Fibroblast of the aortic adventitia (primary cell): Measurements from ENCODE around the gene TBC1D32. TPM values are rescaled to one million over a fixed set of nuclear protein-coding genes. Genes with fewer than 3 reads are reported as not detected.

ENCODE experiments used
- DNase-seq: peaks from one replicate; pipeline ENCODE4 v3.0.0-alpha.2; 2010; ENCODE audit warnings: low read depth
- H3K4me3 ChIP-seq: 2 replicates; pipeline ENCODE4 v1.5.1; 2011; ENCODE audit warnings: low read depth, mild to moderate bottlenecking, control low read depth, low read length, moderate library complexity
- CTCF ChIP-seq: IDR thresholded peaks from 2 replicates; pipeline ENCODE4 v1.5.1; 2011; ENCODE audit warnings: mild to moderate bottlenecking, low read length, control low read depth, inconsistent platforms; ENCODE audit not compliant: insufficient read depth
- small RNA-seq: library from RNA; depleted of rRNA; stranded (forward); fragments of <200 nt; gene quantifications from one replicate; pipeline ENCODE3, GENCODE V24; 2012
- total RNA-seq: library from RNA; depleted of rRNA; stranded (reverse); fragments of >200 nt; gene quantifications from 2 replicates; pipeline ENCODE4 v1.2.3, GENCODE V29; 2012; ENCODE audit warnings: low replicate concordance

TBC1D32 gene
- total RNA-seq, 1 donor: 21.2 TPM

GRCh38 chr6:121032268-121033006 is 301.8 kb downstream of the TBC1D32 start:
- no peak overlapping the region for H3K4me3 ChIP-seq
- DNase-seq: no peak
- TF ChIP-seq CTCF: no peak

Small RNAs within 50 kb of the gene (small RNA-seq; reads per million reads assigned to genes)
- gene RF00019: not detected
- not detected for gene RNU6-1286P

Other genes starting within 250 kb of the TBC1D32 start
- gene GJA1, start 101.2 kb upstream of the TBC1D32 start, total RNA-seq: 245 and 251 TPM in 2 replicates